Stimulated activated naive CD4-positive, alpha-beta T cell treated with Interleukin-2 at 50 U/mL for 16 hours (primary cell): ENCODE data around the gene SPATA21.

ENCODE experiments used
- DNase-seq: peaks from one replicate; lab custom pipeline; 2025; lab: John Stamatoyannopoulos, UW

The SPATA21 gene

GRCh38 chr1:16450863-16451481 is 13.7 kb upstream of the SPATA21 start:
- no peak for DNase-seq

GRCh38 chr1:16449666-16450065 is 12.4 kb upstream of the SPATA21 start:
- no peak for DNase-seq

- no peak for DNase-seq
Observed at GRCh38 chr1:16449065-16449464, 11.8 kb upstream of the SPATA21 start.

GRCh38 chr1:16447641-16448040 is 10.4 kb upstream of the SPATA21 start:
- DNase-seq: no peak

GRCh38 chr1:16446116-16446515 is 8.9 kb upstream of the SPATA21 start:
- no peak for DNase-seq

- DNase-seq: no peak
Observed at GRCh38 chr1:16445052-16445451, 7.8 kb upstream of the SPATA21 start.

GRCh38 chr1:16443975-16444770 is 6.9 kb upstream of the SPATA21 start:
- DNase-seq: no peak

- DNase-seq: no peak
Observed at GRCh38 chr1:16442941-16443340, 5.7 kb upstream of the SPATA21 start.

- DNase-seq: no peak
Observed at GRCh38 chr1:16442265-16442664, 5.0 kb upstream of the SPATA21 start.

- DNase-seq: peak; percentile 30
Observed at GRCh38 chr1:16441282-16441665, 4.0 kb upstream of the SPATA21 start.

GRCh38 chr1:16440470-16441281 is 3.5 kb upstream of the SPATA21 start, which contains the start of gene NECAP2:
TSS of gene NECAP2 (plus strand) at chr1:16440724. CDS start at chr1:16440762, 38 bp downstream.
- DNase-seq: peak; percentile 91

- no peak for DNase-seq
Observed at GRCh38 chr1:16440131-16440469, 2.9 kb upstream of the SPATA21 start.

- no peak for DNase-seq
Observed at GRCh38 chr1:16438924-16439323, 1.7 kb upstream of the SPATA21 start.

GRCh38 chr1:16438516-16438915 is 1.3 kb upstream of the SPATA21 start:
- no peak for DNase-seq

- no peak for DNase-seq
Observed at GRCh38 chr1:16434501-16434900, 2.7 kb downstream of the SPATA21 start.

- DNase-seq: no peak
Observed at GRCh38 chr1:16434007-16434406, 3.2 kb downstream of the SPATA21 start.

GRCh38 chr1:16433030-16433429 is 4.2 kb downstream of the SPATA21 start:
- DNase-seq: no peak

- no peak for DNase-seq
Observed at GRCh38 chr1:16430606-16431005, 6.6 kb downstream of the SPATA21 start.

- no peak for DNase-seq
Observed at GRCh38 chr1:16425125-16426025, 11.8 kb downstream of the SPATA21 start.

GRCh38 chr1:16422041-16422440 is 15.2 kb downstream of the SPATA21 start:
- DNase-seq: no peak

- DNase-seq: no peak
Observed at GRCh38 chr1:16421201-16421600, 16.0 kb downstream of the SPATA21 start.
